NOMO-1 treated with dmso at 0.1 percent for 144 hours (cell line): Measurements from ENCODE around the gene DDX10.
"Not testable (repeated sequence)": the region's sequence is repeated elsewhere in the genome, so short reads cannot be mapped to it uniquely, and the experiment has no call there.

Experiments used
- DNase-seq: peaks from one replicate; lab custom pipeline; 2025; ENCODE audit not compliant: unreplicated experiment; lab: John Stamatoyannopoulos, UW

DDX10 gene

GRCh38 chr11:108713076-108713790 is 48.4 kb downstream of the DDX10 start:
- DNase-seq, result no peak

DNA sequence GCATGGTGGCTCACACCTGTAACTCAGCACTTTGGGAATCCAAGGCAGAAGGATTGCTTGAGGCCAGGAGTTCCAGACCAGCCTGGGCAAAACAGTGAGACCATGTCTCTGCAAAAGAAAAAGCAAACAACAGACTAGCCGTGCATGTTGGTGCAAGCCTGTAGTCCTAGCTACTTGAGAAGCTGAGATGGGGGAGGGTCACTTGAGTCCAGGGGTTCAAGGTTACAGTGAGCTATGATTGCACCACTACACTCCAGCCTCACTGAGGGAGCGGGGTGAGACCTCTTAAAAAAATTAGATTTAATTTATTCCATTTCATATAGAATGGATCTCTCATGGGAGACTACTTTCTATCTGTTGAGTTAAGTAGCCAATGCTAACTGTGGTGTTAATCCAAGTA is 50.4 kb downstream of the DDX10 start:
- DNase-seq, result no peak

- no peak for DNase-seq
These were observed 53.6 kb downstream of the DDX10 start for GRCh38 chr11:108718466-108718865.

GRCh38 chr11:108724974-108725689 is 60.3 kb downstream of the DDX10 start:
- DNase-seq, result no peak

DNA sequence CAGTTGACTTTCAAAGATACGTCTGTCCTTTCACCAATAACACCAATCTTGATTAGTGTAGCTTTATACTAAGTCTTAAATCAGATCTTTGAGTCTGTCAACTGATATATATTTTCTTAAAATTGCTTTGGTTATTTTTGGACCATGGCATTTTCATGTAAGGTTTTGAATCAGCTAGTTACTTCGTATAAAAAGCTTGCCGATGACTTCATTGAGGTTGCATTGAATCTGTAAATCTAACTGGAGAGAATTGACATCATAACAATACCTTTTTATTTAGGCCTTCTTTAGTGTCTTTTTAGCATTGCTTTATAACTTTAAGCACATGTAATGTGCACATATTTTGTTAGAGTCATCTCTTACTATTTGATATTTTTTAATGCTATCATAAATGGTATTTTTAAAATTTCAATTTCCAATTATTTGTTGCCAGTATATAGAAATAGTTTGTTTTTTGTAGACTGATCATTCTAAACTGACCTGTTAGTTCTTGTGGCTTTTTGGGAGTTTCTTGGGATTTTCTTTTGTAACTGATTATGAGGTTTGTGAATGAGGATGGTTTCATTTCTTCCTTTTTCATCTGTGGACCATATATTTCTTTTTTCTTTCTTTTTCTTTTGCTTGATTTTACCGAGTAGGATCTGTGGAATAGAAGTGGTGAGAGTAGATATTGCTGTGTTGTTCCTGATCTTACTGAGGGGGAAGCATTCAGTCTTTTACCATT is 61.4 kb downstream of the DDX10 start:
- no peak for DNase-seq

GRCh38 chr11:108727665-108728064 is 62.8 kb downstream of the DDX10 start:
- no peak for DNase-seq

GRCh38 chr11:108729227-108729871 is 64.5 kb downstream of the DDX10 start:
- no peak for DNase-seq

- no peak for DNase-seq
These were observed 67.5 kb downstream of the DDX10 start for GRCh38 chr11:108732395-108732794.

GRCh38 chr11:108733479-108734116 is 68.7 kb downstream of the DDX10 start:
- DNase-seq, result peak; percentile 84

DNA sequence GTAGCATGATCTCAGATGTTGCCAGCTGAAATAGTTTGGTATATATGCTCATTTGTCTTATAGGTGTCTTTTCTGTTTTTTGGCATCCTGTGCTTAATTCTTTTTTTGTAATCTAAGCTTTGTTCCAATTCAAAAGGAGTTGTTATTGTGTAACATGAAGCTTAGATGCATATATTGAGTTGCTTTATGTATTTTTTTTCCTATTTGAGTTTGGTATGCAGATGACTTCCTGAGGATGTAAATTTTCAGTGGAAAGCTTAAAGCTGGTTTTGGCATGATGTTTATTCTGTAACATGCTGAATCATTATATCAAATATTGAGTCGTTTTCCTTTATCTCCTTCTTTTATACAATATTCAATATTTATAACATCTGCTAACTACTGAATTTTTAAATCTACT is 69.4 kb downstream of the DDX10 start:
- DNase-seq, result no peak

- DNase-seq, result no peak
These were observed 70.2 kb downstream of the DDX10 start for GRCh38 chr11:108734956-108735559.

- not testable (repeated sequence) for DNase-seq
These were observed 75.3 kb downstream of the DDX10 start for GRCh38 chr11:108740132-108740531.

DNA sequence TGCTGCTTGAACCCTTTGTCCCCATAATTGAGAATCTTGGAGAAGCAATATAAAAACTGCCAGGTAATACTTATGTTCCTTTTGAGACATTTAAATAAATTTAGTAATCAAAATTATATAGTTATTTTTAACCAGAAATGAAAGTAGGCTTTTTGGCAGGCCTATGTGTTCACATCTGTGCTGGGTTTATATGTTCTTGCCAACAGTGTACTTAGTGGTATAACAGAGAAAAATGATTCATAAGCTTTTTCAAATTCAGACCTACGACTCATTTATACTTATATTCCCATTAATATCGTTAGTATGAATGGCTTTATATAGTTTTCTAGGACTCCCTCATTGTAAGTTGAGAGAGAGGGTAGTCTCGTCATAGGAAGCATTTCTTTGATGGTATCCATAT is 79.0 kb downstream of the DDX10 start:
- DNase-seq, result no peak

- no peak for DNase-seq
These were observed 84.1 kb downstream of the DDX10 start for GRCh38 chr11:108748968-108749367.

DNA sequence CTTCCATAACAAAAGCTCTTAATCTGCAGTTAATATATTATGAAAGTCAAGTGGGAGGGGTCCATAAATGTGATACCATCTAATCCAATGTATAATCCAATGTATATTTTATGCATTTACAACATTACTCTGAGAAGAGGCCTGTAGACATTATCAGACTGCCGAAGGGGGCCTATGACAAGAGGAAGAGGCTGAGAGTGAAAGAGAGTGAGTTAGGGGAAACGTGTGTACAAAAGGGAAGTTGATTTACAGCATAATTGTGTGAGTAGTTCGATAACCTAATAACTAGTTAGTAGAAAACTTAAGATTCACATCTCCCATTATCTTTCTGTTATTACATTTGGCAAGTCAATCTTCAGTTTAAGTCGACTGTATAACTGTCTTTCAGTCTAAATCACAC is 86.6 kb downstream of the DDX10 start:
- peak; percentile 20 for DNase-seq

DNA sequence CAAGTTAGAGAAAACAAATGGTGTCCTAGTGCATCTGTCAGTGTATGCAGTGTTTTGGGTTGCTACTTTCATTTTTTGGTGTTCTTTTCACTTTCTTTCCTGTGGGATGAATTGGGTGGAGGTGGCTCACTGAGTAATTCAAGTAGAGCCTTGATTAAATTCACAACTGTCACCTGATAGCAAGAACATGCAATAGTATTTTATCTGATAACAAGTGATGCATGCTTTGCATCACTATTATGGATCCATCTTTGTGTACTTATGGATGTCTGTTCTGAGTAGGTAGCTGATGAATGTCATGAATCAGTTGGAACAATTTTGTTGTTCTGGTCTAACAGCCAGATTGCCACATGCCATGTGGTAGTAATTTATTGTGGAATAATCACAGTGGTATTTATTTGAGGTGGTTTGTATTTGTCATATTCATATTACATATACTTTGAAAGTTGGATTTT is 87.5 kb downstream of the DDX10 start:
- DNase-seq, result no peak

DNA sequence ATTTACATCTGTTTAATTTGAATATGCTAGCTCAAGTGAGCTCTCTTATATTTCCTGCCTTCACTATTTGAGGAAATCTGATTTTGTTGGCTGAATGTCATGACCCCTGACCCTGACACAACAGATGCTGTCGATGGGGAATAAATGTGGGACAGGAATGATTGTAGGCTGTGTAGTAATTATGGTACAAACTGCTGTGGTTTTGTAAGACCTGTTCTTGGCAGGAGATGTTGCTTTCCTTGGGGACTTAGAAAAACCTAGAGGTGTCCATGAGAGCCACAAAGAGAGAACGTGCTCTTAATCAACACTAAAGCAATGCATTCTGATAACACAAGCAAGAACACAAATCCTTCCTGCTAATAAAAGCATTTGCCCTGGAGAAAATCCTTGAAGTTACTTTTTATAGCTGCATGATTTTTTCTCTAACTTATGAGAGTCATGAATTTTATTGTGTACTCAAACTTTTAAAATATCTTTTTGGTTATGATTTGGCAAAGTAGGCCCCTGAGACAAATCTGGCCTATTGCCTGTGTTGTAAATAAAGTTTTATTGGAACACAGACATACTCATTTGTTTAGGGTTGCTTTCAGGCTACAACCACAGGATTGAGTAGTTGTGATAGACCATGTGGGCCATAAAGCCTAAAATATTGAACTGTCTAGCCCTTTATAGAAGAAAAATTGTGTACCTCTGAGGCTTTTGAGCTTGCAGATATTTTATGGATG is 90.2 kb downstream of the DDX10 start:
- DNase-seq, result no peak

- no peak for DNase-seq
These were observed 92.8 kb downstream of the DDX10 start for GRCh38 chr11:108757630-108758029.

- no peak for DNase-seq
These were observed 93.6 kb downstream of the DDX10 start for GRCh38 chr11:108758458-108758857.
